SHP77 treated with DMSO at 0.1 percent for 48 hours (cell line): ENCODE measurements around the gene DCDC2C.

Source experiments
- DNase-seq: peaks from one replicate; lab custom pipeline; 2025; lab: John Stamatoyannopoulos, UW

DCDC2C gene

DNA sequence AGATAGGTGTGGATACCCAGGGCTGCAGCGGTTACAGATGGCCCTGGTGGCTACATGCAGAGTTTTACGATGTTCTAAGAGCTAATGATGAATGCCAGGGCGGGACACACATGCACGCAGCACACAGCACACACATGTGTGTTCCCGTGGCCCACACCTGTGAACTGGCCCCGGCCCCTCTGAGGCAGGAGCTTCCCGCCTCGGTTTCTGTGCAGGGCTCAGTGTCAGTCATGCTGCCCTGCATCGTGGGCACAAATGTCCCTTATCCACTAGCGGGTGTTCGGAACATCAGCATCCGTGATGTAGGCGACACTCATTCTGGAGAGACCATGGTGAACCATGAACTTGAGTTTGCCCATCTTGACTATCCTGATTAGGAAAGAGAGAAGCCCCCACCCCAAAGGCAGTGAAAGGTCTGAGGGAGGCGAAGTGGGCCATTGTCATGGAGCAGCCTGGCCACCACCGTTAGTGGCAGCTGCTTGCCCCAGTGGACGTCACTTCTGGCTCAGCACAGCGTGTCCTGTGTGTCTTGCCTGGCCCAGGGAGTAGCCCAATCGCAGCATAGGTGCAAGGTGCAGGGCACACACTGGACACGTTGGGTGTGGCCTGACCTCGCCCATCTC is 43.8 kb downstream of the DCDC2C start:
- DNase-seq, result no peak

DNA sequence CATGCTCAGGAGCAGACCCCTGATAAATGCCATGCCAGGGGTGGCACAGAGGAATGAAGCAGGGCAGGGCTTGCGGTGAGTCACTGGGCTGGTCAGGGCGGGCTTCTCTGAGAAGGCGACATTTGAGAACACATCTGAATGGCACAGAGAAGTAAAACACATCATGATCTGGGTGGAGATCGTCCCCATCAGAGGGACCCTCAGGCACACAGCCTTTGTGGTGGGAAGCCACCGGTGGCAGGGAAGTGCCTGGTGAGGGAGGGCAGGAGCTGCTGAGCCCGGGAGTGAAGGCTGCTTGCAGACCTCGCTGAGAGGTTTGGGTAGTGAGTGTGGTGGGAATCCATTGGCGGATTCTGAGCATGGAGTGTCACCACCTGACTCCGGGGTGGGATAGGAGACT is 44.5 kb downstream of the DCDC2C start:
- no peak for DNase-seq

DNA sequence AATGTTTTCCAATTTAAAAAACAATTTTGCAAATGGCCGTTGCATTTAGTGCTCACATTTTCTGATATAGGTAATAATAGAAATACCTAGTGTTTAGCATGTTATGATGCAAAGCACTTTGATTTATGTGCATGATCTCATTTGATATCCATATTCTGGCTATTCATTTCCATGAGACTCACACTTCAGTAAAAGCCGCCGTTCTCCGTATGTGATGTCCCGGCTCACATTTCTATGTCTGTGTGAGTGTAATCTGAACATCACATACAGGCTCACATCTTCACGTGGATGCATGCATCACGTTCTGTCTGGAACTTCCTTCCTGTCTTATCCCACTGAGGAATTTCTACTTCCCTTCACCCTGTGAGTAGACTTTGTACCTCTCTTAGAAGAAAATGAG is 45.8 kb downstream of the DCDC2C start:
- DNase-seq, result no peak

DNA sequence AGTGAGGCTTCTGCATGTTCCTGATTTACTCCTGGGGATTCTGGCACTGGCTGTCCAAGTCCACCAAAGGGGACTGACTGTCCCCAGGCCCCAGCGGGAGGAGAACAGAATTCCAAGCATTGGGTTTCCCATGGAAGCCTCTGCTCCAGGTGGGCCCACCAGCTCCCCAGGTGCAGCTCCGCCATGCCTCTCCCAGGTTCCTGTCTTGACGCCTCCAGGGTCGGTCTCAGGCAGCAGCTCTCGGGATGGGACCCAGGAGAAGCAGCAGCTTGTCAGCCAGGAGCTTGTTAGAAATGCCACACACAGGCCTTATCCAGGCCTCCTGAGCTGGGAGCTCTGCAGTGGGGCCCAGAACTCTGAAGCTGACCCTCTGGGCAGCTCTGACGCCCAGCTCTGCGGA is 47.9 kb downstream of the DCDC2C start:
- no peak for DNase-seq

DNA sequence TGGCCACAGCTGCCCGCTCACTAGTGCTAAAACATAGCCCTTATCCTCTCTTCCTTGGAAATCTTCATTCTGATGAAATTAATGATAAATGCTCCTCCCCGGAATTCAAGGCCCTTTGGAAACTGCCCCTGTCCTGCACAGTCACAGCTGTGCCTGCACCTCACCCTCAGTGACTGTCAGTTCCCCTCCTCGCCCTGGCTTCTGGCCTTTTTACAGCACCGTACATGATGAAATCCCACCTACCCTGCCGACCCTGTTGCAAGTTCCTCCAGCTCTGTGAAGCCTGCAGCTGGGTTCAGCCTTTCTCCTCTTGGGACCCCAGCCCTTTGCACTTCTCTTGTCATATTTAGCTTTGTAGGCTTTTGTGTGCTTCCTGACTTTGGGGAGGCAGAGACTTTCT is 48.4 kb downstream of the DCDC2C start:
- DNase-seq, result no peak

DNA sequence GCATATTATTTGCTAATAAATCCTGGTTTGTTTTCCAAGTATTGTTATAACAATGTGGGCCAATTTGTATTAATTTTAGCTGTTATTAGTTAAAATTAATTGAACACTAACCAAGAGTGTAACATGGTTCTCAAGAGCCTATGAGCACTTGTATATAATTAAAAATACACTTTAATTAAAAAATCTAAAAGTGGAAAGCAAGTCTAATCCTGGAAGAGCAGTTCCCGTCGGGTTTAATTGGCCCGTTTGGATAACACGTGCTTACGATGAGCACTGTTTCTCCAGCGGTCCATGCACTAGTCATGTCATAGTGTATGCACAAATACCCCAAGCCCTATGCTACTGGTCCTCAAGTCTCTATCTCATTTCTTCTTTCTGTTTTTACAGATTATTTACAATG is 49.0 kb downstream of the DCDC2C start:
- DNase-seq, result no peak

DNA sequence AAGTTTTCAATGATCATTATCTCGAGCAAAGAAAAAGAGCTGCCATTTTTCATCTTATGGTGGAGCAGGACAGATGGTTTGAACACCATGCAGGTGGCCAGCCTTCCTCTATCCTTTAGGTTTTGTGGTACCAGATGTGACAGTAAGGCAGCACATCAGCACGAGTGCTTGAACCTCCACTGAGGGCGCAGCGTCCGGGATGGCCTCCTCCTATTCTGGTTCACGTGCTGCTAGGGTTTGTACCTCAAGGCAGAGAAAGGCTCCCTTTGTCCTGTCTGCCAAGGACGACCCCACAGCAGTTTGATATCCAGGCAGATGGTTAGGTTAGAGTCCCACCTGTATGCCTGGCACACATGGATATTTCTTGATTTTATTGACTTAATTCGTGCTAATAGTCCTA is 50.2 kb downstream of the DCDC2C start:
- DNase-seq, result no peak

DNA sequence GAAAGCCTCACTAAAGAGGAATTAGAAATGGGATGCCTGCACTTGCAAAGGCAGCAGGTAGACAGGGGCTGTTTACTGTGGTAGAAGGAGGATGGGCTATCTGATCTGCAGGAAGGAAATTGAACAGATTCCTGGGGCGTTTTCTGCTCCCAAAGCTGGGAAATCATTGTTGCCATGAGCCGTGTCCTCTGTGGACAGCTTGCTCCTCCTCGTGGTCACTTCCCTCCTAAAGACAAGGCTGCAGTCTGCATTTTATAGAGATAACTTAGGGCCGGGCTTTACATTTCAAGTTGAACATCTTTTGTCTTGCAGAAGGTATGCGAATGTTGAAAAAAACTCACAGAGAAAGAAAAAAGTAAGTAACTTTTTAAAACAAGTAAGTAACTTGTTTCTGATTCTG is 50.9 kb downstream of the DCDC2C start:
- no peak for DNase-seq

DNA sequence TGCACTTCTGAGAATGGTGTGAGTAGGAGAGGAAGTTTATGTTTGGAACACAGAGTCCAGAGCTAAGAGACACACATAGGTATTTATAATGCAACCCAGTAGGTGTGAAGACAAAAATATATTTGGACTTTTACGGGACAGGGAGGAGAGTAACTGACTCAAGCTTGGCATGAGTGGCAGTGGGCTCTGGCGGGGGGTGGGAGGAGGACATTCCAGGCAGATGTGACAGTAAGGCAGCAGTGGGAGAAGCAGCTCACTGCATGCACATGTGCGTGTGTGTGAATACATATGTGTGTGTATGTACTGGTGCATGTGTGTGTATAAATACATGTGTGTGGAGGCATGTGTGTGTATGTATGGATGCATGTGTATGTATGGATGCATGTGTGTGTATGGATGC is 51.4 kb downstream of the DCDC2C start:
- DNase-seq, result no peak

DNA sequence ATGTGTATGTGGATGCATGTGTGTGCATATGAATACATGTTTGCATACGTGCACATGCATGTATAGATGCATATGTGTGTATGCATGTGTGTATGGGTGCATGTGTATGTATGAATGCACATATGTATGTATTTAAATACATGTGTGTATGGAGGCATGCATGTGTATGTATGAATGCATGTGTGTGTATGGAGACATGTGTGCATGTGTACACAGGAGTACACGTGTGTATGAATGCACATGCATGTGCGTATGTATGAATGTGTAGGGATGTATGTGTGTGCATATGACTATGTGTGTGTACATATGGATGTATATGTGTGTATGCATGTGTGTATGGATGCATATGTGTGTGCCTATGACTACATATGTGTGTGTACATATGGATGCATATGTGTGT is 51.9 kb downstream of the DCDC2C start:
- DNase-seq, result no peak

DNA sequence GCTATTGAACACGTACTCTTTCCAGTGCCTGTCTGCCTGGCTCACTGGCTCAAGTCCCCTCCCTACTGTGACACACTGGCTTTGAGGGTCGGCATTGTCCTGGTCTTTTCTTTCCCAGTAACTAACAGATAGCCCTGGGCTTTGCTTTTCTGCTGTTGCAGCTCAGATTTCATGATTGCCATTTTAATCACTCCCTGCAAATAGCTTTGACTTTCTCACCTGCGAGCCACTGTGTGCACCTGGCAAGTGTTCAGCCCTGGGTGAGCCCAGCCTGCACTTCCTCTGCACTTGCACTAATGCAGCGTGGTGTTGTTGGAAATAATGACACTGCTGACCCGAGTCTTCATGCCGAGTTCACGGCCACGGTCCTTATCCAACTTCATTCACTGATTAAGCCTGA is 52.9 kb downstream of the DCDC2C start:
- no peak for DNase-seq

DNA sequence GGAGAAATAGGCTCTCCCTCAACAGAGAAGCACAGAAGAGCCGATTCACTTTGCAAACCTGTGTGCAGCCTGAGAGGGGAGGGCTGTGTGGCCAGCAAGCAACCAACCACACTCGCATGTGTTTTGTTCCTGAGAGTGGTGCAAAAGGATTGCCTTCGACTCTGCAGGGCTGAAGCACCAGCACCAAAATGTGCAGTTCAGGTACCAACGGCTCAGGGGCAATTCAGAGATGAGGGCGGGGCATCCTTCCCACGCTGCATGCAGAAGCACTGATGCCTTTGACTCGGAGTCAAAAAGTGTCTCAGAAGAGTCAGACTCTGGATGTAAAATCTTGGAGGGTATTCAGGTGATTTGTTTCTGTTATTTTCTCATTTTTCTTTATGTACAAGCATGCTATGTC is 55.5 kb downstream of the DCDC2C start:
- DNase-seq, result no peak

DNA sequence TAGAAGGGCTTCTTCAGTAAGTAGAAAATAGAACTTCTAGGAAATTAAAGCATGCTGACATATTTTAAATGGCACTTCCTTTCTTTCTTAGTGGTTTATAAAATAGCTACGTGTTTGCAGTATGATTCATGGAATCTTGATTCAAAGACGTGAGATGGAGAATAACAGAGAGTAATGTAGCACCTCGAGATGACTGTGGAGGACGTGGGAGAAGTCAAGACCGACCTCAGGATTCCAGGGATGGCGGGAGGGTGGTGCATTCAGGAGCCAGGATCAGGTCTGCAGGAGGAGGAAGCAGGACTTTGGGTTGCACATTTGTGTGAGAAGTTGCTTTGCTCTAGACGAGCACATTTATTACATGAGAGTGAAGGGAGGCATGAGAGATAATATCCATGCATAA is 56.0 kb downstream of the DCDC2C start:
- DNase-seq, result no peak

DNA sequence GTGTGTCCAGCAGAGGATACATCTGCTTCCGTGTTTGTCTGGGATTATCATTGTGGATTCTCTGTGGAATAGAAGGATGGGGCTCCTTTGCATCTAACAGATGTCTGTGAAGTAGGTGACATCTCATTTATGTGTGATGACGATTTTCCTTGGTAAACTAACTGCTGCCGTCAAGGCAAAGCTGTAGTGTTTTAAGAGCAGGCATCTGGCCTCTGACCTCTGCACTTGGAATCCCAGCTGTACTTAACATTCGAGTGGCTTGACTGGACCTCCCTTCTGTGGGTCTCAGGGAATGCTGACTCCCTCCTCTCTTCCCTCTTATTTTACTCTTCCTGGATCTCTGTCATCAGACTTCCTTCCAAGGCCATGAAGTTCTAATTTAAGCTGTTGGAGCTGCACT is 56.4 kb downstream of the DCDC2C start:
- no peak for DNase-seq

DNA sequence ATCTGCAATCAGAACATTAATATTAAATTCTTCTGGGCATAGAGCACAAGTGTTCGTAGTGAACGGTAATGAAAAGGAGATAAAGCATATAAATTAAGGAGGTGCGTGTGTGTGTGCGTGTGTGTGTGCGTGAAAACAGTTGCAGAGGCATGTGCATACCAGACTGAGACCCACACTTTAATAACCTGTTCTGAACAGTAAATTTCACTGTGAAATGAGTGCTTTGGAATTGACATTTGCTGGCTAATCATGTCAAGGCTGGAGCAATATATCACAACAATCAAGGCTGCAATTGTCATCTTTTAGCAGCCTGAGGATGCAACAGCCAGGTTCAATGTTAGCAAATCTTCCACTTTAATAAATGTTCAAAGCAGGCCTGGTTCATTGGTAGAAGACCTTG is 57.9 kb downstream of the DCDC2C start:
- no peak for DNase-seq

DNA sequence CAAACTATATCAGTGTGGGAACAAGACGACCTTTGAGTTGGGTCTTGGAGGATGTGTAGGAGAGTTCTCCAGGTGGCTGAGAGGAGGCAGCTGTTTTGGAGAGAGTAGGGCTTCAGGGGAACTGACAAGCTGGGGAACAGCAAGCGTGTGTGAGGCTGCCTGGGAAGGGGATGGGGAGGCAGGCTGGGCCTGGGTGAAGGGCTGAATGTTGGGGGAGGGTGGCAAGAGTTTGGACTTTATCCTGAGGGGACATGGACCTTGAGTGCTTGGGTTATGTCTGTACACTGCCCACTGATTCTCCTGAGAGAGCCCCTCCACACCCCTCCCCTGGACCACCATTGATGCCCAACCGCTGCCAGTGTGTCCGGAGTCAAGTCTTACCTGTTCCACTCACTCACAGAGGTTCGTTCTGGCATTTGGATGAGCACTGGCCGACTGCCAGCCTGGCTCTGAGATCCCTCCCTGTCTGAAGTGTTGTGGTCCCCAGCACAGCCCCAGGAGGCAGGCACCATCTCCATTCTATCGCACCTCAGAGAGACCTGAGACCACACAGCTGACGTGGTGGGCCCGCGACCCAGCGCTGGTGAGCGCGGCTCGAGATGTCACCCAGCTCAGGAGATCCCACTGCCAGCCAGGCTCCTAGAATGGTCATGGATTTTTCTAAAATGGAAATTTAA is 59.5 kb downstream of the DCDC2C start:
- DNase-seq, result no peak

DNA sequence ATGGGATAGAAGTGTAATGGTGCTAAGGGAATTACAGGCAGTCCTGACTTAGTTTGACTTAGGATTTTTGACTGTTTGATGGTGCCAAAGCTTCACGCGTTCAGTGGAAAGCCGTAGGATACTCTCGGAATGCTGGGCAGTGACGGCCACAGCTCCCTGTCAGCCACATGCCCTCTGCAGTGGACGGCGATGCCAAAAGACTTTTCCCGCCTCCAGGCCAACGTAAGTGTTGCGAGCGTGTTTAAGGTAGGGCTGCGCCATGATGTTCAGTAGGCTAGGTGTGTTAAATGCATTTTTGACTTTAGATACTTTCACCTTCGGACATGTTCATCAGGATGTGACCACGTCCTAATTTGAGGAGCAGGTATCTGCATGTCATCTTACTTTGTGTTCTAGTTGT is 63.4 kb downstream of the DCDC2C start:
- no peak for DNase-seq

DNA sequence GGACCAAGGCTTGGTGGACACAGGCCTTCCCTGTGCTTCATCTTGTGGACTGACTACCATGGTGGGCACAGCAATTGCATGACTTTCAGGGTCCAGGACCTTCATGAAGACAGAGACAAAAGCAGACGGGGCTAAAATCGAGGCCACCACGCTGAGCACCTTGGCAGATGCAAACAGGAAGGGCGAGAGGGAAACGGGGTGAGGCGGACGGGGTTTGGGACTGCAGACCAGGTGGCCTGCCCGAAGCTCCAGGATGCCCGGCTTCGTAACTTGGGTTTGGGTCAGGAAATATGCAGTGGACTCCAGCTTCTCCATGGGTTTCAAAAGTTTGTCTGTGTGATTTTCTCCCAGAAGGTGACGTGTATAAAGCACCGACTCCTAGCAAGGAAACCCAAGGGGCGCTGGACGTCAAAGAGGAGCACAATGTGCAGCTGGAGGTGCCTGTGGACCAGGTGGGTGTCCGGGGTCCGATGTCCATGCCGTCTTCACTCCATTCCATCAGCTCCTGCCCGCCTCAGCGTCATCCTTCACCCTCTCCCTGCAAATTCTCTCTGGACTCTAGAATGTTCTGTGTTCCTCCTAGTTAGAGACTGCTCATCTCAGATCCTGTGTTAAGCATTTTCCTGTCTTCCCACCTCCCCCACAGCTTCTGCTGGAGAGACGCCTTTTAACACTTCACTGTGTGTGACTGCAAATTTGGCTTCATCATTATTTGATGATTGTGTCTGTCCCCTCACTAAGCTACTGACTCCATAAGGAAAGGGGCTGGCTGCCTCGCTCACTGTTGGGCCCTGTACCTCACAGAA is 65.8 kb downstream of the DCDC2C start:
- no peak for DNase-seq

DNA sequence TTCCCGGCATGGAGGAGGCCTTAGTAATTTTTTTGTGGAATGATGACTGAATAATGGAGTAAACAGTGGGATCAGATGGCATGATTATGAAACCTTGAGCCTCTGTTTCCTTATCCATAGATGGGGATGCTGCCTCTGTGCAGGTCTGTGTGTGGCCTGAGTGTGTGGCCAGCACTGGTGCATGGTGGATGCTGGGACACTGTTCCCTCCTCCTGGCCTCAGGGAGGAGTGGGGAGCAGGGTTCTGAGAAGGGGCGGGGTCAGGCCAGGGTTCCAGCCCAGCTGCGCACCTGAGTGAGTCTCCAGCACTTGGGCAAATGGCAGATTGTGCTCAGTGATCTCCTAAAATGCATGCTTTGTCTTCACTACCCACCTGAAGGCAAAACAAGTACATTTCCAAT is 66.4 kb downstream of the DCDC2C start:
- no peak for DNase-seq

DNA sequence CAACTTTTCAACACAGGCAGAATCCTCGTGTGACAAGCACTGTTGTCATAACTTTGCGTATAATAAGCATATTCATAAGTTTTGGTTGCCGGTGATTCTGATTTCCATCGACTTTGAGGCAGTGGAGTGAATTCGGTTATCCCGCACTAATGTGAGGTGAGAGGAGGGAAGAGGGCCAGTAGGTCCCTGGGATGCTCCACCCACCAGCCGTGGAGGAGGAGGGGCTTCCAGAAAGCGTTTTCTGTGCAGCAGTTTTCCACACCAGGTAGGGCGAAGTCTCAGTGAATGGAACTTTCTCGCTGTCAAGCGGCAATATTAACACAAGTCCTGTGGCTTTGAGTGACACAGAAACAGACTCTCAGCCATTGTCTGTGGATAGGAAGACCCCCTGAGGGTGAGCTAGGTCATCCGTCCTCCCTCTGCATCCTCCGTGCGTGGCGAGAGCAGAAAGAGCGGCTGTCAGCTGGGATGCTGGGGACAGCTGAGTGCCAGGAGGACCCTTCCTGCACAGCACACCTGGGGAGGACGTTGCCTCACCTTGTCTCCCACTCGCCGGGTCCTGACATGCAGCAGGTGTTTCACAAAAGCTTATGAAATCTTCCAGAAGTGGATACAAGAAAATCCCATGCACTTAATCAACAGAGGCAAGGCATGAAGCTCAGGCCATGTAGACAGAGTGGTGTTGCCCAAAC is 67.5 kb downstream of the DCDC2C start:
- DNase-seq, result no peak

DNA sequence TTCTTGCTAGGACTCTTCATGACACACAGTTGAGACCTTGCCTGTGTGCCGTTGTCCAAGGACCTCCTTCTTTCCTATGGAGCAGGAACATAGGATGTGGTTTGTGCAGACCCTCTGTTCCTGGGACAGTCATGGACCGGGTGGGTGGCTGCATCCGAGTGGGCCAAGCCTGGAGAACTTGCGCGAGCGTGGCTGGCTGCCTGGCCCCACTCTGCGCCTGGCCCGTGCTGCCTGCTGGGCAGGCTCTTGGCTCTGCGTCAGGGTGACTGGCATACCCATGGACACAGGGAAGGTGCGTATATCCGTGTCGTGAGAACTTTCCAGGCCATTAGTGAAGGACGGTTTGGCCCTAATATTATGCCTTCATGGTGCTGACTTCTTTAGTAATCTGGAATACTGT is 68.2 kb downstream of the DCDC2C start:
- DNase-seq, result no peak

DNA sequence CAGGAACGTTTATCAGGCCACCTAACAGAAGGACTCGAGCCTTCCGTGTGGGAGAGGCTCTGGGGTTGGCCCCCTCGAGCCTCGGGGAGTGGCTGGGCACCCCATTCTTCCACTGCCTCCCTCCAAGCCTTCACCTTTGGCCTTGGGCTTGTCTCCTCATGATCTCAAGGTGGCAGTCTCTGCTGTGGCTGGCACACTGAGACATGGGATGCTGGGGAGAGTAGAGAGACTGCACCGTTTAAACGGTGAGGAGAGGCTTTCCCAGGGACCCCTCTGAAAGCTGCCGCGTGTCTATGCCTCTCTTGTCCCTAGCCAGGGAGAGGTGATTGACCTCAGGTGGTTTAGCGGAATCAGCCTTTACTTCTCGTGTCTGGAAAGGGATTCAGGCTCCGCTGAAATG is 71.0 kb downstream of the DCDC2C start:
- no peak for DNase-seq

DNA sequence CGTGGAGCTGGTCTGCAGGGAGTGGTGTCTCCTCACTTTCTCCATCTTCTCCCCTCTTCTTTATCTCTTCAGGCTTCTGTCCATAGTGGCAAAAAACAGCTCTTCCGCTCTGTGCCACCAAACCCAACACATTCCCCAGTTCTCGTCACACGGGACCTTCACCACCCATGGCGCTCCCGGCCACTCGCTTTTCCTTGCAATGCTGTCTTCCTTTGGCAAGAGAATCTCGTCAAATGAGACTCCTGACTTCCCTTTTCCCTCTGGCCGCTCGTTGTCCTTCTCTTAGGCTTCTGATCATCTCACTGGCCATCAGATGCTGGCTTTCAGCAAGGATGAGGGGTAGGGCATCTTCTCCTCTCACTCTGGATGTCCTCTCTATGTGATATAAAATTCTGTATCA is 72.9 kb downstream of the DCDC2C start:
- no peak for DNase-seq
